Uterus (tissue), 2 donors: ENCODE results near the gene ZNF619.

ENCODE experiments used
- POLR2A ChIP-seq, 2 donors: fragments of 450-650 bp; IDR thresholded peaks; one replicate each; pipeline ENCODE4 v1.6.1; 2016; ENCODE audit warnings: antibody characterized with exemption in 2 of 2, mild to moderate bottlenecking in 1 of 2, moderate library complexity in 1 of 2
- TF ChIP-seq, protein P1 (sequence below), 4 experiments: fragments of 200-600 bp in 2 of 4; fragments of 450-650 bp in 2 of 4; sonication (generic) in 2 of 4; IDR thresholded peaks; one replicate each; pipeline ENCODE4 v1.5.1; 2016 to 2019; ENCODE audit warnings: antibody characterized with exemption in 4 of 4, mild to moderate bottlenecking in 2 of 4, moderate library complexity in 1 of 4

- TF ChIP-seq, protein P1, sequence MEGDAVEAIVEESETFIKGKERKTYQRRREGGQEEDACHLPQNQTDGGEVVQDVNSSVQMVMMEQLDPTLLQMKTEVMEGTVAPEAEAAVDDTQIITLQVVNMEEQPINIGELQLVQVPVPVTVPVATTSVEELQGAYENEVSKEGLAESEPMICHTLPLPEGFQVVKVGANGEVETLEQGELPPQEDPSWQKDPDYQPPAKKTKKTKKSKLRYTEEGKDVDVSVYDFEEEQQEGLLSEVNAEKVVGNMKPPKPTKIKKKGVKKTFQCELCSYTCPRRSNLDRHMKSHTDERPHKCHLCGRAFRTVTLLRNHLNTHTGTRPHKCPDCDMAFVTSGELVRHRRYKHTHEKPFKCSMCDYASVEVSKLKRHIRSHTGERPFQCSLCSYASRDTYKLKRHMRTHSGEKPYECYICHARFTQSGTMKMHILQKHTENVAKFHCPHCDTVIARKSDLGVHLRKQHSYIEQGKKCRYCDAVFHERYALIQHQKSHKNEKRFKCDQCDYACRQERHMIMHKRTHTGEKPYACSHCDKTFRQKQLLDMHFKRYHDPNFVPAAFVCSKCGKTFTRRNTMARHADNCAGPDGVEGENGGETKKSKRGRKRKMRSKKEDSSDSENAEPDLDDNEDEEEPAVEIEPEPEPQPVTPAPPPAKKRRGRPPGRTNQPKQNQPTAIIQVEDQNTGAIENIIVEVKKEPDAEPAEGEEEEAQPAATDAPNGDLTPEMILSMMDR (IDR thresholded peaks at IDR 0.05): no peak
- no peak for TF ChIP-seq POLR2A (IDR thresholded peaks at IDR 0.05)
Observed at GRCh38 chr3:40445062-40445461, 31.9 kb upstream of the ZNF619 start.
